Breast epithelium (tissue), 3 donors: ENCODE results near the gene MSANTD3.

Experiments used
- POLR2A ChIP-seq: fragments of 450-650 bp; IDR thresholded peaks from one replicate; pipeline ENCODE4 v1.6.1; 2016; ENCODE audit warnings: antibody characterized with exemption, mild to moderate bottlenecking, moderate library complexity
- POLR2AphosphoS5 ChIP-seq, 3 donors: sonication (generic); formaldehyde crosslinking; IDR thresholded peaks; one replicate each; pipeline ENCODE4 v1.6.1; 2017; ENCODE audit warnings: antibody characterized with exemption in 3 of 3
- TF ChIP-seq, protein P1 (sequence below), 3 donors: fragments of 450-650 bp; IDR thresholded peaks; one replicate each; pipeline ENCODE4 v1.5.1; 2016 to 2017; ENCODE audit warnings: antibody characterized with exemption in 3 of 3, mild to moderate bottlenecking in 3 of 3, moderate library complexity in 3 of 3

GRCh38 chr9:100379862-100380261 lies 47.1 kb upstream of the MSANTD3 start:
- TF ChIP-seq, protein P1, sequence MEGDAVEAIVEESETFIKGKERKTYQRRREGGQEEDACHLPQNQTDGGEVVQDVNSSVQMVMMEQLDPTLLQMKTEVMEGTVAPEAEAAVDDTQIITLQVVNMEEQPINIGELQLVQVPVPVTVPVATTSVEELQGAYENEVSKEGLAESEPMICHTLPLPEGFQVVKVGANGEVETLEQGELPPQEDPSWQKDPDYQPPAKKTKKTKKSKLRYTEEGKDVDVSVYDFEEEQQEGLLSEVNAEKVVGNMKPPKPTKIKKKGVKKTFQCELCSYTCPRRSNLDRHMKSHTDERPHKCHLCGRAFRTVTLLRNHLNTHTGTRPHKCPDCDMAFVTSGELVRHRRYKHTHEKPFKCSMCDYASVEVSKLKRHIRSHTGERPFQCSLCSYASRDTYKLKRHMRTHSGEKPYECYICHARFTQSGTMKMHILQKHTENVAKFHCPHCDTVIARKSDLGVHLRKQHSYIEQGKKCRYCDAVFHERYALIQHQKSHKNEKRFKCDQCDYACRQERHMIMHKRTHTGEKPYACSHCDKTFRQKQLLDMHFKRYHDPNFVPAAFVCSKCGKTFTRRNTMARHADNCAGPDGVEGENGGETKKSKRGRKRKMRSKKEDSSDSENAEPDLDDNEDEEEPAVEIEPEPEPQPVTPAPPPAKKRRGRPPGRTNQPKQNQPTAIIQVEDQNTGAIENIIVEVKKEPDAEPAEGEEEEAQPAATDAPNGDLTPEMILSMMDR (IDR thresholded peaks at IDR 0.05), result no peak
- no peak for TF ChIP-seq POLR2AphosphoS5 (IDR thresholded peaks at IDR 0.05)
- no peak for TF ChIP-seq POLR2A
